ENCODE results near the gene CDC20.
"Not testable (repeated sequence)": the region's sequence is repeated elsewhere in the genome, so short reads cannot be mapped to it uniquely, and the experiment has no call there.

Gene CDC20

GRCh38 chr1:43392702-43393101 is 33.9 kb downstream of the CDC20 start:
- Histone ChIP-seq H3K4me1 (ENCODE audit: control insufficient read depth, insufficient read depth, low read length, poor library complexity, severe bottlenecking) (peaks cover 16% of the 10 kb centered on the region), H3K27ac (ENCODE audit: insufficient read depth, low read length, poor library complexity, severe bottlenecking) (no peak overlapping the region), H3K4me3 (ENCODE audit: insufficient read depth, low read depth, low read length, poor library complexity, severe bottlenecking) (no peak overlapping the region), H3K36me3 (ENCODE audit: control insufficient read depth, insufficient read depth, low read length) (peaks cover 13% of the 10 kb centered on the region), H3K27me3 (replicated peaks; ENCODE audit: control insufficient read depth, insufficient read depth, low read length, poor library complexity, severe bottlenecking) (no peaks in the 10 kb centered on the region), H3K9me3 (ENCODE audit: control insufficient read depth, low read length) (no peaks in the 10 kb centered on the region)
- DNase-seq, result no peak

GRCh38 chr1:43395523-43395922 is 36.7 kb downstream of the CDC20 start:
- H3K27ac ChIP-seq (ENCODE audit: insufficient read depth, low read length, poor library complexity, severe bottlenecking), result no peak overlapping the region
- H3K9me3 ChIP-seq (ENCODE audit: control insufficient read depth, low read length), result no peaks in the 10 kb centered on the region
- no peak for DNase-seq
- H3K4me1 ChIP-seq (ENCODE audit: control insufficient read depth, insufficient read depth, low read length, poor library complexity, severe bottlenecking), result peaks cover 3% of the 10 kb centered on the region
- H3K27me3 ChIP-seq (replicated peaks; ENCODE audit: control insufficient read depth, insufficient read depth, low read length, poor library complexity, severe bottlenecking), result no peaks in the 10 kb centered on the region
- no peak overlapping the region for H3K4me3 ChIP-seq (ENCODE audit: insufficient read depth, low read depth, low read length, poor library complexity, severe bottlenecking)
- H3K36me3 ChIP-seq (ENCODE audit: control insufficient read depth, insufficient read depth, low read length), result peaks cover 13% of the 10 kb centered on the region

GRCh38 chr1:43396059-43396458 is 37.3 kb downstream of the CDC20 start:
- H3K4me1 ChIP-seq (ENCODE audit: control insufficient read depth, insufficient read depth, low read length, poor library complexity, severe bottlenecking), result no peaks in the 10 kb centered on the region
- no peaks in the 10 kb centered on the region for H3K27me3 ChIP-seq (replicated peaks; ENCODE audit: control insufficient read depth, insufficient read depth, low read length, poor library complexity, severe bottlenecking)
- H3K9me3 ChIP-seq (ENCODE audit: control insufficient read depth, low read length), result no peaks in the 10 kb centered on the region
- no peak for DNase-seq
- H3K36me3 ChIP-seq (ENCODE audit: control insufficient read depth, insufficient read depth, low read length), result peaks cover 13% of the 10 kb centered on the region
- H3K27ac ChIP-seq (ENCODE audit: insufficient read depth, low read length, poor library complexity, severe bottlenecking), result no peak overlapping the region
- H3K4me3 ChIP-seq (ENCODE audit: insufficient read depth, low read depth, low read length, poor library complexity, severe bottlenecking), result no peak overlapping the region

GRCh38 chr1:43398227-43398626 is 39.4 kb downstream of the CDC20 start:
- Histone ChIP-seq H3K36me3 (ENCODE audit: control insufficient read depth, insufficient read depth, low read length) (peaks cover 18% of the 10 kb centered on the region), H3K4me1 (ENCODE audit: control insufficient read depth, insufficient read depth, low read length, poor library complexity, severe bottlenecking) (no peaks in the 10 kb centered on the region), H3K27me3 (replicated peaks; ENCODE audit: control insufficient read depth, insufficient read depth, low read length, poor library complexity, severe bottlenecking) (no peaks in the 10 kb centered on the region), H3K27ac (ENCODE audit: insufficient read depth, low read length, poor library complexity, severe bottlenecking) (no peak overlapping the region), H3K4me3 (ENCODE audit: insufficient read depth, low read depth, low read length, poor library complexity, severe bottlenecking) (no peak overlapping the region), H3K9me3 (ENCODE audit: control insufficient read depth, low read length) (no peaks in the 10 kb centered on the region)
- no peak for DNase-seq

GRCh38 chr1:43400441-43400840 is 41.7 kb downstream of the CDC20 start:
- H3K4me3 ChIP-seq (ENCODE audit: insufficient read depth, low read depth, low read length, poor library complexity, severe bottlenecking); DNase-seq; H3K4me1 ChIP-seq (ENCODE audit: control insufficient read depth, insufficient read depth, low read length, poor library complexity, severe bottlenecking); H3K27ac ChIP-seq (ENCODE audit: insufficient read depth, low read length, poor library complexity, severe bottlenecking); H3K27me3 ChIP-seq (replicated peaks; ENCODE audit: control insufficient read depth, insufficient read depth, low read length, poor library complexity, severe bottlenecking); H3K9me3 ChIP-seq (ENCODE audit: control insufficient read depth, low read length): not testable (repeated sequence)
- H3K36me3 ChIP-seq (ENCODE audit: control insufficient read depth, insufficient read depth, low read length), result peaks cover 34% of the 10 kb centered on the region

DNA sequence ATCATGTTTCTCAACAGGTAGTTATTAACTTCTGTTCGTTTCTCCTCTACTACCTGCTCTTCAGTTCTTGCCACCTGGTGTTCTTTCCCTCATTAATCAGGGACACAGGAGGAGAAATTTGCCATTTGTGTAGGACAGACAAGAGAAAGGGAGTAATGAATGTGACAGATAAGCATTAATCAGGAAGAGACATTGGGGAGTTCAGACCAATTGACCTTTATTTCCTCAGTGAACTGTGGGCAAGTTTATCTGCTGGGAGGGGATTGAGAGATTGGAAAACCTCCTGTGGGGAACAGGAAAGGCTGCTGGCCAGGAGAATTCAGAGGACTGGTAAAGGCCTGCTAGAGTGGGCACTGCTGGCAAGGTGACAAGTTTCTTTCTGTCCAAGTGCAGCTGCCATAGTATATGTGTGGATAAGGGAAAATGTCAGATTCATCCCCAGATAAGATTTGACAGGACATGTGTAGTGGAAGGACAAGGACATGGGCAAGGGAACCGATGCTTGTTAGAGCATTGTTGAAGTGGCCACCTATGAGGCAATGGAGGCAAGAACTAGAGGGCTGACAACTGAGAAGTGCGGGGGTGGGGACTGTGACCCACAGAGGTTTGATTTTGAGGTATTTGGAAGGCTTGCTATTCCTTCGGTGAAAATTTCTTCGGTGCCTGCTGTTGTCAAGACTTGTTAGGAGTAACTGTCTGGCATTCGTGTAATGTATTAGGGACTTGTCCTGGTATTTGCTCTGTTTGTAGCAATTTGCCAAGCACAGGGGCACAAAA is 43.5 kb downstream of the CDC20 start:
- Histone ChIP-seq H3K27me3 (replicated peaks; ENCODE audit: control insufficient read depth, insufficient read depth, low read length, poor library complexity, severe bottlenecking) (no peaks in the 10 kb centered on the region), H3K4me3 (ENCODE audit: insufficient read depth, low read depth, low read length, poor library complexity, severe bottlenecking) (no peak overlapping the region), H3K27ac (ENCODE audit: insufficient read depth, low read length, poor library complexity, severe bottlenecking) (no peak overlapping the region), H3K36me3 (ENCODE audit: control insufficient read depth, insufficient read depth, low read length) (peaks cover 33% of the 10 kb centered on the region), H3K9me3 (ENCODE audit: control insufficient read depth, low read length) (no peaks in the 10 kb centered on the region), H3K4me1 (ENCODE audit: control insufficient read depth, insufficient read depth, low read length, poor library complexity, severe bottlenecking) (no peaks in the 10 kb centered on the region)
- no peak for DNase-seq

DNA sequence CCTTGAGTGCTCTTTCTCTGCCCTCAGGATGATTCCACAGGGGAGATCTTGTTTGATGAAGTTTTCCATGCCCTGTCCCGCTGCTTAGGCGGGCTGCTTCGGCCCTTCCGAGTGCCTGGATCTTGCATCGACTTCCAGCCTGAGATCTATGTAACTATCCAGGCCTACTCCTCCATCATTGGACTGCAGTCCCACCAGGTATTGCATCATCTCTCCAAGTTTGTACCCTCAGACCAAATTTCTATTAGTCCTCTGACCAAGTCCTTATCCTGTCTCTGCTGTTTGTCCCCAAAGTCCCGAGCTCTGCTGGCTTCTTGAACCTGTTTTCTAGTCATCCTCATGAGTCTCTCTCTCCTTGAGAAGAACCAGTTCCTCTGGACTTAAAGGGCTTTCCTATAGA is 45.6 kb downstream of the CDC20 start:
- Histone ChIP-seq H3K36me3 (ENCODE audit: control insufficient read depth, insufficient read depth, low read length) (peaks cover 46% of the 10 kb centered on the region), H3K4me1 (ENCODE audit: control insufficient read depth, insufficient read depth, low read length, poor library complexity, severe bottlenecking) (no peaks in the 10 kb centered on the region), H3K27ac (ENCODE audit: insufficient read depth, low read length, poor library complexity, severe bottlenecking) (no peak overlapping the region), H3K9me3 (ENCODE audit: control insufficient read depth, low read length) (no peaks in the 10 kb centered on the region), H3K4me3 (ENCODE audit: insufficient read depth, low read depth, low read length, poor library complexity, severe bottlenecking) (no peak overlapping the region), H3K27me3 (replicated peaks; ENCODE audit: control insufficient read depth, insufficient read depth, low read length, poor library complexity, severe bottlenecking) (no peaks in the 10 kb centered on the region)
- DNase-seq, result no peak

DNA sequence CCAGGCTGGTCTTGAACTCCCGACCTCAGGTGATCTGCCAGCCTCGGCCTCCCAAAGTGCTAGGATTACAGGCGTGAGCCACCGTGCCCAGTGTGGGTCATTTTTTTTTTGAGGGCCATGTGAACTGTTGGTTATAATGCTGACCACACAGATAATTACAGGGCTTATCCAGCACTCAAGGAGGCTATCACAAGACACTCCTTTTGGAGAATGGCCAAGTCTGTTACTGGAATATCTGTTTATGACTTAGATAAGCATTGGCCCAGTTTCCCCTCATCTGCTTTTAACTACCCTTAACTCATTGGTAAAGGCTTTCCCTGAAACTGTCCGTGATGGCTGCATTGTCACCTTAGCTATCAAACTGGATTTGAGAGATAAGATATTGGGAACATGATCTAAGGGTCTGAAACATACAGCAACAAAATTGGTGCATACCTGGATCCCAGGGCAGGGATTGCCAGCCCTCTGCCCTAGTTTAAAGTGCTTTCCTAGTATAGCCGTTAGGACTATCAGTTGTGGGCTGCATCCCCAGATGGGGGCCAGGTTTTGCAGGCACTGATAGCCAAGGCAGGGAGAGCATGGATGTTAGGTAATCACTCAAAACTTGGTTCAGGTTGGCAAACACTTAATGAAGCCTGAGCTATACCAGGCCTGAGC is 46.6 kb downstream of the CDC20 start:
- Histone ChIP-seq H3K4me3 (ENCODE audit: insufficient read depth, low read depth, low read length, poor library complexity, severe bottlenecking) (no peak overlapping the region), H3K27me3 (replicated peaks; ENCODE audit: control insufficient read depth, insufficient read depth, low read length, poor library complexity, severe bottlenecking) (no peaks in the 10 kb centered on the region), H3K9me3 (ENCODE audit: control insufficient read depth, low read length) (no peaks in the 10 kb centered on the region), H3K36me3 (ENCODE audit: control insufficient read depth, insufficient read depth, low read length) (peaks cover 51% of the 10 kb centered on the region), H3K4me1 (ENCODE audit: control insufficient read depth, insufficient read depth, low read length, poor library complexity, severe bottlenecking) (no peaks in the 10 kb centered on the region), H3K27ac (ENCODE audit: insufficient read depth, low read length, poor library complexity, severe bottlenecking) (no peak overlapping the region)
- no peak for DNase-seq

- Histone ChIP-seq H3K9me3 (ENCODE audit: control insufficient read depth, low read length) (no peaks in the 10 kb centered on the region), H3K36me3 (ENCODE audit: control insufficient read depth, insufficient read depth, low read length) (peaks cover 51% of the 10 kb centered on the region), H3K4me3 (ENCODE audit: insufficient read depth, low read depth, low read length, poor library complexity, severe bottlenecking) (no peak overlapping the region), H3K4me1 (ENCODE audit: control insufficient read depth, insufficient read depth, low read length, poor library complexity, severe bottlenecking) (no peaks in the 10 kb centered on the region), H3K27ac (ENCODE audit: insufficient read depth, low read length, poor library complexity, severe bottlenecking) (no peak overlapping the region), H3K27me3 (replicated peaks; ENCODE audit: control insufficient read depth, insufficient read depth, low read length, poor library complexity, severe bottlenecking) (no peaks in the 10 kb centered on the region)
- no peak for DNase-seq
Measured at GRCh38 chr1:43405876-43406234, 47.1 kb downstream of the CDC20 start.

GRCh38 chr1:43410571-43410970 is 51.8 kb downstream of the CDC20 start:
- DNase-seq, result no peak
- no peaks in the 10 kb centered on the region for H3K9me3 ChIP-seq (ENCODE audit: control insufficient read depth, low read length)
- no peak overlapping the region for H3K27ac ChIP-seq (ENCODE audit: insufficient read depth, low read length, poor library complexity, severe bottlenecking)
- H3K4me1 ChIP-seq (ENCODE audit: control insufficient read depth, insufficient read depth, low read length, poor library complexity, severe bottlenecking), result no peaks in the 10 kb centered on the region
- H3K36me3 ChIP-seq (ENCODE audit: control insufficient read depth, insufficient read depth, low read length), result peaks cover 30% of the 10 kb centered on the region
- no peaks in the 10 kb centered on the region for H3K27me3 ChIP-seq (replicated peaks; ENCODE audit: control insufficient read depth, insufficient read depth, low read length, poor library complexity, severe bottlenecking)
- no peak overlapping the region for H3K4me3 ChIP-seq (ENCODE audit: insufficient read depth, low read depth, low read length, poor library complexity, severe bottlenecking)

Data from effector memory CD4-positive, alpha-beta T cell (primary cell).